ENCODE data around the gene LRRC56.

The LRRC56 gene

DNA sequence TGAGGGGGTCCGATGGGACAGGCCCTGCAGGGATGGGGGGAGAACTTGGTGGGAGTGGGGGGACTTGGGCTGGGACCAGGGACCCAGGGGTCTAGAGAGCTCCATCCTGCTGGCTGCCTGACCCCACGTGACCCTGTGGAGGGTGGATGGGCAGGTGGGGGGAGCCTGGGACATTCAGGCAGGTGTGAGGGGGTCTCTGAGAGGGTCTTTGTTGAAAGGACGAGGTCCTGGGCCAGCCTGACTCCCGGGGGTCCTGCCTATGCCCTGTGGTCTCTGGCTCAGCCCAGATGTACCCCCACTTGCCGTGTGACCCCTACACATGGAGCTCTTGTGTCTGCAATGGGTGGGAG lies 7.5 kb downstream of the LRRC56 start:
- DNase-seq = no peak

- no peak for DNase-seq
These were observed 7.8 kb downstream of the LRRC56 start for GRCh38 chr11:545171-545570.

- DNase-seq = peak; percentile 50
These were observed 11.6 kb downstream of the LRRC56 start for GRCh38 chr11:548700-549603.

GRCh38 chr11:550021-550745 lies 12.9 kb downstream of the LRRC56 start:
- no peak for DNase-seq

GRCh38 chr11:550746-551085 lies 13.4 kb downstream of the LRRC56 start:
- DNase-seq = no peak

DNA sequence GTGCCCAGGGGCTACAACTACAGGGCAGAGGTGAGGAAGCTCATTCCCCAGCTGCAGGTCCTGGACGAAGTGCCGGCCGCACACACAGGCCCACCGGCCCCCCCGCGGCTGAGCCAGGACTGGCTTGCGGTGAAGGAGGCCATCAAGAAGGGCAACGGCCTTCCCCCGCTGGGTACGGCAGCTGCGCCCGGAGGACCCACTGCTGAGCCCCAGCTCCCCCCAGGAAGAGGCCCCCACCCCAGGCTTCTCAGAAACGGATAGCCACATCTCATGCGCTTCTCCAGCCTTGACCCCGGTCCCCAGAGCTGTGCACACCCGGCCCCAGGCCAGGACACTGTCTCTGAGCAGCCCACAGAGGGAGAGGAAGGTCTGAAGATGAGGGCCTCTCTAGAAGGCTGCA lies 13.8 kb downstream of the LRRC56 start:
- DNase-seq = no peak

DNA sequence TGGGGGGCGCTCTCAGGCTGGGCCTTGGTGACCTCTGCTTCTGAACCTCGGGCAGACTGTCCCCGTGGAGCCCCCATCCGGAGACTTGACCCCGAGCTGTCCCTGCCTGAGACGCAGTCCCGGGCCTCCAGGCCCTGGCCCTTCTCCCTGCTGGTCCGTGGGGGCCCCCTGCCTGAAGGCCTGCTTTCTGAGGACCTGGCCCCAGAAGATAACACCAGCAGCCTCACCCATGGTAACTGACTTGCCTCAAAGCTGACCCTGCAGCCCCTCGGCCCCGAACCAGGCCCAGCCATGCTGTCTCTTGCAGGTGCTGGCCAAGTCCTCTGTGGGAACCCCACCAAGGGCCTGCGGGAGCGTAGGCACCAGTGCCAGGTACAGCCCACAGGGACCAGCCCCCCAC lies 14.3 kb downstream of the LRRC56 start:
- DNase-seq = no peak

GRCh38 chr11:553083-553987 lies 16.0 kb downstream of the LRRC56 start:
- DNase-seq = no peak

- no peak for DNase-seq
These were observed 16.6 kb downstream of the LRRC56 start for GRCh38 chr11:553988-554340.

DNA sequence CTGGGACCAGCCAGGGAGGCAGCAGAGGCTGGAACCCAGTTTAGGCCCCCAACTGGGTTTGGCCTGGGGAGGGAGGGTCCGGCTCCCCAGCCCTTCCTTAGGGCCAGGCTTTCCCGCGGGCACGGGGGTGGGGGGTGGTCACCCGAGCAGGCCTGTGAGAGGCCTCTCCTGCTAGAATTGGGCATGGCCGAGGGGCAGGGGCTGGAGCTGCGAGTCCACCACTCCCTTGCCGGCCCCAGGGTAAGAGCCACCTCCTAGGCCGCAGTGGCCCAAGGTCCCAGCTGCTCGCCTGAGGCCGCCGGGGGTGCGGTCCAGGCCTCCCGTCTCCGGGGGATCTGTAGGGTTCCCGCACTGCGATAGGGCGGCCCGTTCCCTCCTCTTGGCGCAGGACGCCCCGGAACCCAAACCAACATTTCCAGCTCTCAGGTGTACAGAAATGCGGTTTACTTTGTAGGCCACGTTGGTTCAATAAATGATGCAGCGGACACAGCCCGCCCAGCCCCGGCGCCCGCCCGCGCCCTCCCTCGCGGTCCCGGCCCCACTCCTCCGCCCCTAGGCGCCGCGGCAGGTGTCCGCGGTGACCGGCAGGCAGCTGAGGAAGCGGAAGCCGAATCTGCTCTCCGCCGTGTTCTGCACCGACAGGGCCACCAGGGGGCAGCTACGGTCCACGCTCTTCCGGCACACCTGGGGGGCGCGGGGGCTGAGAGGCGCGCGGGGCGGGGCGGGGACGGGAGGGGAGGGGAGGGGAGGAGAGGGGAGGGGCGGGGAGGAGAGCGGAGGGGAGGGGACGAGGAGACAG lies 17.3 kb downstream of the LRRC56 start:
- peak; percentile 89 for DNase-seq

DNA sequence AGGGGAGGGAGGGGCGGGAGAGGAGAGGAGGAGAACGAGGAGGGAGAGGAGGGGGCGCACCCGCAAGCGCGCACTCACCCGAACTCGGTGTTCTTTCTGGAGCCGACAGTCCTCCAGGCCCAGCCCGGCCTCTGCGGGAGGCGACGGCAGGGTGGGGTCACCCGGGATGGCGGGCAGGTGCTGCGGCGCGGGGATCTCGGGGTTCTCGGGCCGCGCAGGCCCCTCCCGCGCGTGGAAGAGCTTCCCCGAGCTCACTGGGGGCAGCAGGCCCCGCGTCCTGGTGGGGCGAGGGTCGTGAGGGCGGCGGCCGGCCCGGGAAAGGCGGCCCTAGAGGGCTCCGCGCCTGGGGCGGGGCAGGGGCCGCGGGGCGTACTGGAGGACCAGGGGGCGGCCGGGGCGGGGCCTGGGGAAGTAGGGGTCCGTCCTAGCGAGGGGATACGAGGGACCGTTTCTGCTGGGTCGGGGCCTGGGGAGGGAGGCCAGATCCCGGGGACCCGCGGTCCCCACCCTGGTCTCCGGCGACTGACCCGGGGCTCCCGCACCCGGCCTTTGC lies 18.0 kb downstream of the LRRC56 start:
- no peak for DNase-seq

DNA sequence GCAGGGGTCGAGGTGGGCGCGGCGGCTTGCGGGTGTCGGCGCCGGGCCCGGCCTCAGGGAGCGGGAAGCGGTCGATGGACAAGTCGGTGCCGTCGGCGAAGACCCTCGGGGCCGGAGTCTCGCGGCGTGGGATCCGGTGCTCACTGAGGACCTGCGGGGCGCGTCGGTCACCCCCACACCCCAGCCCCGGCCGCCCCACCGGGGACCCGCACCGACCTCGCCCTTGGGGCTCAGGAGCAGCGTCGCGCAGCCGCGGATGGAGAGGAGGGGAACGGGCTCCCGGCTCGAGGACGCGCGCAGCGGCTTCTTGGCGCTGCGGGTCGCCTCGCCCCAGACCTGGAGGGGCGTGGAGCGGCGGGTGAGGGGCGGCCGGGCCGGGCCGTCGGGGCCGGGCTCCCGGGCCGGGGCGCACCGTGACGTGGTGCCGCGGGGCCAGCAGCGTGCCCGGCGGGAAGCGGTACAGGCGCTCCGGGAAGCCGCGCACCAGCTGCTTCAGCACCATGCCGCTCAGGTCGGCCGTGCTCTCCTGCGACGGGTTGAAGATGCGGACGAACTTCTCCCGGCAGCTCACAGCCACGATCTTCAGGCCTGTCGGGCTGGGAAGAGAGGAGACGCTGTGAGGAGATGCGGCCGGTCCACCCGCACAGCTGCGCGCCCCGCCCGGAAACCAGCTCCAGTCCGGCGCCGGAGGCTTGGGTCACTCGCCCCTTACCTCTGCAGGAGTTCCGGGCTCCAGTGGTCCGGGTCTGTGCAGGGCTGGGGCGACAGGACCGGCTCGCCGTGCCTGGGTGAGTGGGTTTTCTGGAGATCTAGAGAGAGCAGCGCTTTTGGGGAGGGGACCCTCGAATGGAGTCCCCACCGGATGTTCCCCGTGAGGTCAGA lies 18.7 kb downstream of the LRRC56 start:
- DNase-seq = no peak

- no peak for DNase-seq
These were observed 19.4 kb downstream of the LRRC56 start for GRCh38 chr11:556662-557256.

- DNase-seq = no peak
These were observed 20.2 kb downstream of the LRRC56 start for GRCh38 chr11:557328-558132.

- no peak for DNase-seq
These were observed 21.2 kb downstream of the LRRC56 start for GRCh38 chr11:558503-558902.

GRCh38 chr11:559020-559620 lies 21.8 kb downstream of the LRRC56 start:
- DNase-seq = no peak

DNA sequence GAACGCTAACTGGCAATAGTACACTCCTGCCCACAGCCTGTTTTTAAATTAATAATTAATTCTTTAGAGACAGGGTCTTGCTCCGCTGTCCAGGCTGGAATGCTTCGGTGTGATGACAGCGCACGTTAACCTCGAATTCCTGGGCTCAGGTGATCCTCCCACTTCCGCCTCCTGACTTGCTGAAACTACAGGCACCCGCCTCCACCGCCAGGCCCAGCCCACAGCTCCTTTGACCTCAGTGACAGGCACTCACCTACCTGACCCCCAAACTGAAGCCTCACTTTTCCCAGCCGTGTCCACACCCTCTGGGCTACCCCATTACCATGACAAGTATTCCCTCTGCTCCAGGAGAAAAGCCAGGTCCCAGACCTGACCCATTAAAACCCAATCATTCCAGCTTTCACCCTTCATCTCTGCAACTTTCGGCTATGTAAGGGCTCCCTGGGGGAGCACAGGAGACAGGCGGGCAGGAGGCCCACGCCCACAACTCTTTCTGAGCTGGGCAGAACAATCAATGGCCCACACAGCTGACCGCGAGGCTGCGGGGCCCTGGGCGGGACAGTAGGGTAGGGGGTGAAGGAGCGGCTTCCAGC lies 22.5 kb downstream of the LRRC56 start:
- no peak for DNase-seq

DNA sequence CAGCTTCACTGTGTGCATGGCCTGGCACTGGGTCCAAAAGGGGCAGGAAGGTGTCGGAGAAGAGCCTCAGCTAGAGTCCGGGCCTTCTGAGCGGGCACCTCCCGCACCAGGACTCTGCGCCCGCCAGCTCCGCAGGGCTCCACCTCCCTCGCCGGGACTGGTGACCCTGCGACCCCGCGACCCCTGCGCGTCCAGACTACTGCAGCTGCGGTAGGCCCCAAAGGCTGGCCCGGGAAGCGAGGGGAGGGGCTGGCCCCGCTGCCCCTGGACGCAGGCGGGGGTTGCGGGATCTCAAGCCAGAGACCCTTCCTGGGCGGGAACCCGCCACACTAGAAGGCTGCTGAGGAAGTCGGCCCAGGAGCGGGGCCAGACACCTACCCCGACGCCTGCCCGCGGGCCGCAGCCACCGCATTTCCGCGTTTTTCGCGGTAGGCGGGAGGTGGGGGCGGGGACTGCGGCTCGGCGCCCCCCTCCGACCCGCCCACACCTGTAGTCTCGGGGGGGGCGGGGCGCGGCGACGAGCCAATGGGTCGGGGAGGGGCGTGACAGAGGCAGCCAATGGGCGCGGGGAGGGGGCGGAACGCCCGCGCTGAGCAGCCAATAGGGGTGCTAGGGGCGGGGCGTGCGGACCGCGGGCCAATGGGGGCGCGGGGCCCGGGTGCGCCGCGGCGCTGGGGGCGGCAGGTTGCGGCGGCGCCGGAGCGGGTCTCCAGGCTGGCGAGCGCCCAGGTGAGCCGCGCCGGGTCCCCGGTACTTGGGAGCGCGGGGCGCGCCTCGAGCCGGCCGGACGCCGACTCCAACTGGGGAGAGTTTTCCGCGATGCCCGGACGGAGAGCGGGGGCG lies 23.2 kb downstream of the LRRC56 start, which contains the start of the genes LMNTD2 and RASSF7:
TSS of gene LMNTD2 (minus strand) at position 434 of the 843 bp plus-strand sequence. CDS start at position 412, 22 bp downstream.
TSS of gene RASSF7 (plus strand) at position 666 of the 843 bp plus-strand sequence. CDS start 799 bp downstream, outside the sequence.
- DNase-seq = peak; percentile 96

All from NCI-H345 (cell line).